Fibroblast of lung (primary cell): ENCODE results near the gene CDR2.

Source experiments
- EZH2 ChIP-seq: IDR thresholded peaks from 2 replicates; pipeline ENCODE4 v1.5.1; 2012; ENCODE audit warnings: low read length, control low read depth, mild to moderate bottlenecking; ENCODE audit errors: missing control alignments
- TF ChIP-seq, protein P1 (sequence below), 2 donors: IDR thresholded peaks in 1 of 2; conservative IDR thresholded peaks in 1 of 2; 1 replicate in 1 of 2; 2 replicates in 1 of 2; pipeline ENCODE4 v1.5.1; 2011 to 2012; ENCODE audit warnings: low read length in 2 of 2, control low read depth in 1 of 2, inconsistent platforms in 1 of 2, low read depth in 1 of 2, mild to moderate bottlenecking in 1 of 2

- TF ChIP-seq, protein P1, sequence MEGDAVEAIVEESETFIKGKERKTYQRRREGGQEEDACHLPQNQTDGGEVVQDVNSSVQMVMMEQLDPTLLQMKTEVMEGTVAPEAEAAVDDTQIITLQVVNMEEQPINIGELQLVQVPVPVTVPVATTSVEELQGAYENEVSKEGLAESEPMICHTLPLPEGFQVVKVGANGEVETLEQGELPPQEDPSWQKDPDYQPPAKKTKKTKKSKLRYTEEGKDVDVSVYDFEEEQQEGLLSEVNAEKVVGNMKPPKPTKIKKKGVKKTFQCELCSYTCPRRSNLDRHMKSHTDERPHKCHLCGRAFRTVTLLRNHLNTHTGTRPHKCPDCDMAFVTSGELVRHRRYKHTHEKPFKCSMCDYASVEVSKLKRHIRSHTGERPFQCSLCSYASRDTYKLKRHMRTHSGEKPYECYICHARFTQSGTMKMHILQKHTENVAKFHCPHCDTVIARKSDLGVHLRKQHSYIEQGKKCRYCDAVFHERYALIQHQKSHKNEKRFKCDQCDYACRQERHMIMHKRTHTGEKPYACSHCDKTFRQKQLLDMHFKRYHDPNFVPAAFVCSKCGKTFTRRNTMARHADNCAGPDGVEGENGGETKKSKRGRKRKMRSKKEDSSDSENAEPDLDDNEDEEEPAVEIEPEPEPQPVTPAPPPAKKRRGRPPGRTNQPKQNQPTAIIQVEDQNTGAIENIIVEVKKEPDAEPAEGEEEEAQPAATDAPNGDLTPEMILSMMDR (conservative IDR thresholded peaks at IDR 0.05 in 1 of 2, IDR thresholded peaks at IDR 0.05 in 1 of 2; ENCODE audit: low read depth in 1 of 2, low read length in 2 of 2) = no peak
- no peak for TF ChIP-seq EZH2
Observed at GRCh38 chr16:22370038-22370820, 4.2 kb downstream of the CDR2 start.
